ENCODE data around the gene STIM2. TPM values are rescaled to one million over a fixed set of nuclear protein-coding genes. Genes with fewer than 3 reads are reported as not detected.

Gene STIM2
- total and polyA plus RNA-seq, 2 of the 4 experiments (the other 2 are of a cell fraction), result 16.1 to 27.6 TPM

DNA sequence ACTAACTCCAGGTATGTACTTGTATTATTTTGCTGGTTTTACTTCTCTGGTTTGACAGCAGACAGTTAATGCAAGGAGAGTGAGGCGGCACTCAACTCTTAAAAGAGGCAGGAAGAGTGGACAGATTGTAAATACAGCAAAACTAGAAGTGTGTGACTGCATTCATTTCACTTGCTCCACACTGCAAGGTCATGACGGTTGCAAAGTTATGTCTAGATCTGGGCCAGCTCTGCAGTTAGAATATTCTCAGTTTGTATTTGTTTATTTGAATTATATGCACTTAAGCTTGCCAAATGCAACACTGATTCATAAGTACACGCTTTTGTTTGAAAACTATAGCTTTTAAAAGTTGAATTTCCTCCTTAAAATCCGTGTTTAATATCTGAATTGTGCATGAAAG, 148.9 kb downstream of the STIM2 start:
- ATAC-seq (ENCODE audit: low read depth) (peak; percentile 63), DNase-seq (peak; percentile 84)
- H3K4ac ChIP-seq (ENCODE audit: low read depth, low read length), result no peak overlapping the region
- BruUV-seq (replicated peaks), result no TSS peak
- intact Hi-C loops (cut with micrococcal nuclease) (loop anchor here (2.0 to 5.0 kb wide), 3 partner anchors 277 to 687 kb away; partner anchors contain the start of gene TBC1D19), in situ Hi-C loops (cut with MboI; ENCODE audit: low sequenced_read_pairs) (loop anchor here (5.0 to 25.0 kb wide), 6 partner anchors 137 to 1022 kb away; no protein-coding TSS in a partner anchor), dilution Hi-C loops (cut with HindIII; ENCODE audit: low sequenced_read_pairs, unreplicated experiment) (no loop called here)
- H2BK5ac ChIP-seq (ENCODE audit: low read depth, low read length, poor library complexity, severe bottlenecking), result peak overlapping the region; percentile 36
- H4K20me1 ChIP-seq (ENCODE audit: insufficient read depth, low read length), result no peaks in the 10 kb centered on the region; the same call in 1 of the 2 replicates
- no peak overlapping the region for H3K23ac ChIP-seq (ENCODE audit: low read depth, low read length)
- H2AK5ac ChIP-seq (ENCODE audit: low read depth, low read length), result no peak overlapping the region
- no peak overlapping the region for H3K27ac ChIP-seq (ENCODE audit: insufficient read depth, low read length)
- no peak overlapping the region for H3K4me3 ChIP-seq (ENCODE audit: insufficient read depth, low read depth, low read length)
- H3K14ac ChIP-seq (replicated peaks; ENCODE audit: low read depth, low read length), result no peak overlapping the region; the same call in 1 of the 2 replicates
- H2BK15ac ChIP-seq (ENCODE audit: low read depth, low read length), result no peak overlapping the region
- H2BK20ac ChIP-seq (ENCODE audit: low read depth, low read length), result no peak overlapping the region
- ChIA-PET POLR2A (ENCODE audit: unreplicated experiment) (interaction anchor here (0.5 kb wide), 1 partner anchor 152 kb away, joined by 3 read pairs; no protein-coding TSS in a partner anchor), CTCF (interaction anchor here (0.6 to 1.6 kb wide), 4 partner anchors 135 to 679 kb away, joined by 3 to 5 read pairs (median 4); no protein-coding TSS in a partner anchor)
- no peak overlapping the region for H4K5ac ChIP-seq (ENCODE audit: low read depth, low read length)
- H2BK120ac ChIP-seq (ENCODE audit: low read depth, low read length), result no peak overlapping the region
- no peak overlapping the region for H2AFZ ChIP-seq (replicated peaks; ENCODE audit: low read length, poor library complexity)
- H3K4me1 ChIP-seq (ENCODE audit: control insufficient read depth, insufficient read depth, low read length), result peaks cover 10% of the 10 kb centered on the region
- no peak overlapping the region for H3K18ac ChIP-seq (ENCODE audit: low read depth, low read length)
- no peak overlapping the region for H2AK9ac ChIP-seq (replicated peaks; ENCODE audit: low read depth, low read length, poor library complexity)
- no peaks in the 10 kb centered on the region for H3K79me1 ChIP-seq (ENCODE audit: low read depth in 1 of 2, low read length in 2 of 2)
- H3K9ac ChIP-seq (ENCODE audit: low read depth, low read length), result no peak overlapping the region
- no peak overlapping the region for H4K8ac ChIP-seq (ENCODE audit: low read depth in 2 of 2, low read length in 2 of 2)
- peak overlapping the region; percentile 9; the same call in 1 of the 2 replicates for H3K4me2 ChIP-seq (ENCODE audit: low read depth, low read length)
- TF ChIP-seq, protein P1, sequence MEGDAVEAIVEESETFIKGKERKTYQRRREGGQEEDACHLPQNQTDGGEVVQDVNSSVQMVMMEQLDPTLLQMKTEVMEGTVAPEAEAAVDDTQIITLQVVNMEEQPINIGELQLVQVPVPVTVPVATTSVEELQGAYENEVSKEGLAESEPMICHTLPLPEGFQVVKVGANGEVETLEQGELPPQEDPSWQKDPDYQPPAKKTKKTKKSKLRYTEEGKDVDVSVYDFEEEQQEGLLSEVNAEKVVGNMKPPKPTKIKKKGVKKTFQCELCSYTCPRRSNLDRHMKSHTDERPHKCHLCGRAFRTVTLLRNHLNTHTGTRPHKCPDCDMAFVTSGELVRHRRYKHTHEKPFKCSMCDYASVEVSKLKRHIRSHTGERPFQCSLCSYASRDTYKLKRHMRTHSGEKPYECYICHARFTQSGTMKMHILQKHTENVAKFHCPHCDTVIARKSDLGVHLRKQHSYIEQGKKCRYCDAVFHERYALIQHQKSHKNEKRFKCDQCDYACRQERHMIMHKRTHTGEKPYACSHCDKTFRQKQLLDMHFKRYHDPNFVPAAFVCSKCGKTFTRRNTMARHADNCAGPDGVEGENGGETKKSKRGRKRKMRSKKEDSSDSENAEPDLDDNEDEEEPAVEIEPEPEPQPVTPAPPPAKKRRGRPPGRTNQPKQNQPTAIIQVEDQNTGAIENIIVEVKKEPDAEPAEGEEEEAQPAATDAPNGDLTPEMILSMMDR (conservative IDR thresholded peaks at IDR 0.05; ENCODE audit: low read depth, low read length), result no peak
- TF ChIP-seq FOS (IDR thresholded peaks at IDR 0.05; ENCODE audit: low read depth, low read length) (no peak), MXI1 (IDR thresholded peaks at IDR 0.05; ENCODE audit: borderline replicate concordance, low read depth, low read length) (no peak), BHLHE40 (IDR thresholded peaks at IDR 0.05; ENCODE audit: low read depth, low read length) (peak; percentile 39; the same call in 1 of the 2 replicates), RFX5 (IDR thresholded peaks at IDR 0.05; ENCODE audit: low read depth, low read length) (no peak), SMC3 (IDR thresholded peaks at IDR 0.05; ENCODE audit: low read depth, low read length) (no peak), RCOR1 (IDR thresholded peaks at IDR 0.05; ENCODE audit: insufficient replicate concordance, low read length) (no peak), NFE2L2 (IDR thresholded peaks at IDR 0.05; ENCODE audit: low read depth, low read length) (no peak), CEBPB (IDR thresholded peaks at IDR 0.05; ENCODE audit: low read depth, low read length) (peak; percentile 27; the same call in 1 of the 2 replicates), CHD1 (IDR thresholded peaks at IDR 0.05; ENCODE audit: low read depth, low read length) (no peak), RAD21 (IDR thresholded peaks at IDR 0.05; ENCODE audit: low read length) (no peak; the same call in 1 of the 2 replicates), MAFK (IDR thresholded peaks at IDR 0.05; ENCODE audit: low read depth, low read length) (no peak), MAZ (IDR thresholded peaks at IDR 0.05; ENCODE audit: borderline replicate concordance, low read depth, low read length) (no peak), POLR2A (IDR thresholded peaks at IDR 0.05; ENCODE audit: low read depth, low read length) (no peak)
- TF ChIP-seq, protein P2, sequence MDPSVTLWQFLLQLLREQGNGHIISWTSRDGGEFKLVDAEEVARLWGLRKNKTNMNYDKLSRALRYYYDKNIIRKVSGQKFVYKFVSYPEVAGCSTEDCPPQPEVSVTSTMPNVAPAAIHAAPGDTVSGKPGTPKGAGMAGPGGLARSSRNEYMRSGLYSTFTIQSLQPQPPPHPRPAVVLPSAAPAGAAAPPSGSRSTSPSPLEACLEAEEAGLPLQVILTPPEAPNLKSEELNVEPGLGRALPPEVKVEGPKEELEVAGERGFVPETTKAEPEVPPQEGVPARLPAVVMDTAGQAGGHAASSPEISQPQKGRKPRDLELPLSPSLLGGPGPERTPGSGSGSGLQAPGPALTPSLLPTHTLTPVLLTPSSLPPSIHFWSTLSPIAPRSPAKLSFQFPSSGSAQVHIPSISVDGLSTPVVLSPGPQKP (IDR thresholded peaks at IDR 0.05; ENCODE audit: borderline replicate concordance, low read depth, low read length), result no peak
- TF ChIP-seq, protein P3, sequence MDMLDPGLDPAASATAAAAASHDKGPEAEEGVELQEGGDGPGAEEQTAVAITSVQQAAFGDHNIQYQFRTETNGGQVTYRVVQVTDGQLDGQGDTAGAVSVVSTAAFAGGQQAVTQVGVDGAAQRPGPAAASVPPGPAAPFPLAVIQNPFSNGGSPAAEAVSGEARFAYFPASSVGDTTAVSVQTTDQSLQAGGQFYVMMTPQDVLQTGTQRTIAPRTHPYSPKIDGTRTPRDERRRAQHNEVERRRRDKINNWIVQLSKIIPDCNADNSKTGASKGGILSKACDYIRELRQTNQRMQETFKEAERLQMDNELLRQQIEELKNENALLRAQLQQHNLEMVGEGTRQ (IDR thresholded peaks at IDR 0.05; ENCODE audit: low read depth, low read length), result no peak
- H3K56ac ChIP-seq (ENCODE audit: extremely low read depth, insufficient read depth, low read length), result no peak overlapping the region
- no peaks in the 10 kb centered on the region for H3K9me3 ChIP-seq (ENCODE audit: control insufficient read depth, insufficient read depth, low read length)
- no peaks in the 10 kb centered on the region for H3K27me3 ChIP-seq (ENCODE audit: control insufficient read depth, insufficient read depth, low read length)
- no CpG with 5 or more reads among the region's 4 CpGs for WGBS, 2 experiments (ENCODE audit: extremely low coverage in 2 of 2, insufficient read length in 1 of 2)
- peaks cover 2% of the 10 kb centered on the region; the same call in 1 of the 2 replicates for H3K36me3 ChIP-seq (ENCODE audit: control insufficient read depth, insufficient read depth, low read length)
- H3K9me1 ChIP-seq (ENCODE audit: insufficient read depth, low read length), result no peaks in the 10 kb centered on the region
- H4K91ac ChIP-seq (ENCODE audit: insufficient read depth, low read depth, low read length), result no peak overlapping the region
